ENCODE measurements around the gene NCOA6. TPM values are rescaled to one million over a fixed set of nuclear protein-coding genes. Genes with fewer than 3 reads are reported as not detected.

NCOA6 gene
- total and polyA plus RNA-seq, 7 experiments from 2014 or later = 4.6 to 31.9 (median 26.5) TPM

GRCh38 chr20:34704177-34705007 lies 121.1 kb downstream of the NCOA6 start, which contains the start of gene TP53INP2:
Gene TP53INP2, plus strand, starts transcription at chr20:34704344. Its CDS starts 4,396 bp downstream, at chr20:34708740.
- Histone ChIP-seq H3K4me1 (ENCODE audit: control insufficient read depth in 2 of 2, insufficient read depth in 2 of 2, low read length in 2 of 2) (peaks cover 6 to 7% of the 10 kb centered on the region in 2 donors), H3K36me3 (ENCODE audit: control insufficient read depth in 2 of 3, insufficient read depth in 3 of 3, low read length in 3 of 3) (no peaks in the 10 kb centered on the region), H3K27ac (ENCODE audit: low read depth, low read length) (peak within 1 kb of the TSS; percentile 94), H3K4me3 (ENCODE audit: low read length) (peak within 1 kb of the TSS; percentile 59), H3K27me3 (ENCODE audit: control insufficient read depth in 2 of 2, insufficient read depth in 2 of 2, low read length in 2 of 2) (no peaks in the 10 kb centered on the region), H3K9me3 (ENCODE audit: control insufficient read depth in 2 of 3, low read length in 3 of 3) (no peaks in the 10 kb centered on the region)
- H3K27ac Mint-ChIP-seq = peak within 1 kb of the TSS; percentile 79 to 100 (median 97)
- H3K4me1 Mint-ChIP-seq = peaks cover 15 to 39% (median 25%) of the 10 kb centered on the region in 7 donors
- peaks cover 0 to 1% (median 0%) of the 10 kb centered on the region in 5 donors for H3K36me3 Mint-ChIP-seq
- ATAC-seq (peak; percentile 78), DNase-seq (peak; percentile 82 to 93 (median 87))
- CTCF ChIA-PET = interaction anchor here (0.6 to 1.3 kb wide), 3 partner anchors 9 to 237 kb away, joined by 3 to 6 read pairs (median 4); no protein-coding TSS in a partner anchor
- H3K9me3 Mint-ChIP-seq = peaks cover 0 to 8% (median 0%) of the 10 kb centered on the region in 11 donors
- POLR2A ChIA-PET = interaction anchor here (0.9 to 2.5 kb wide), 4 partner anchors 27 to 401 kb away, joined by 3 to 14 read pairs (median 4); partner anchors contain the start of genes AHCY, ITCH and PIGU
- intact Hi-C loops (cut with micrococcal nuclease) = loop anchor here (1.0 to 10.0 kb wide), 9 partner anchors 27 to 710 kb away; partner anchors contain the start of genes NCOA6 (in 2 of the 2), PIGU (in 2 of the 2), AHCY (in 1 of the 2) and DYNLRB1 (in 1 of the 2)
- H3K27me3 Mint-ChIP-seq = peaks cover 0 to 25% (median 6%) of the 10 kb centered on the region in 5 donors
- H3K4me3 Mint-ChIP-seq = peak within 1 kb of the TSS; percentile 91 to 98 (median 94)

- Histone ChIP-seq H3K9me3 (ENCODE audit: control insufficient read depth in 2 of 3, low read length in 3 of 3) (no peaks in the 10 kb centered on the region), H3K4me1 (ENCODE audit: control insufficient read depth in 2 of 2, insufficient read depth in 2 of 2, low read length in 2 of 2) (peaks cover 6 to 7% of the 10 kb centered on the region in 2 donors), H3K36me3 (ENCODE audit: control insufficient read depth in 2 of 3, insufficient read depth in 3 of 3, low read length in 3 of 3) (no peaks in the 10 kb centered on the region), H3K27me3 (ENCODE audit: control insufficient read depth in 2 of 2, insufficient read depth in 2 of 2, low read length in 2 of 2) (no peaks in the 10 kb centered on the region), H3K27ac (ENCODE audit: low read depth, low read length) (peak overlapping the region; percentile 94), H3K4me3 (ENCODE audit: low read length) (peak overlapping the region; percentile 59)
- ATAC-seq = no peak
- peak in 8 of 9 donors; percentile 19 to 41 (median 32) for DNase-seq
- intact Hi-C loops (cut with micrococcal nuclease) = loop anchor here (1.0 to 10.0 kb wide), 7 partner anchors 26 to 709 kb away; partner anchors contain the start of genes NCOA6 (in 2 of the 2), PIGU (in 2 of the 2), AHCY (in 1 of the 2) and DYNLRB1 (in 1 of the 2)
- Mint-ChIP-seq H3K27ac (peak overlapping the region; percentile 58 to 100 (median 95)), H3K36me3 (peaks cover 0 to 1% (median 0%) of the 10 kb centered on the region in 5 donors), H3K27me3 (peaks cover 0 to 25% (median 6%) of the 10 kb centered on the region in 5 donors), H3K4me1 (peaks cover 14 to 37% (median 24%) of the 10 kb centered on the region in 7 donors), H3K9me3 (peaks cover 0 to 8% (median 0%) of the 10 kb centered on the region in 11 donors), H3K4me3 (peak overlapping the region; percentile 90 to 98 (median 94))
- POLR2A ChIA-PET = interaction anchor here (0.8 to 2.5 kb wide), 5 partner anchors 26 to 400 kb away, joined by 3 to 14 read pairs (median 3); partner anchors contain the start of genes AHCY, ITCH and PIGU
- CTCF ChIA-PET = interaction anchor here (0.5 to 1.3 kb wide), 3 partner anchors 10 to 218 kb away, joined by 3 read pairs; no protein-coding TSS in a partner anchor
These were observed 121.9 kb downstream of the NCOA6 start for GRCh38 chr20:34703424-34704176.

- H3K4me3 ChIP-seq (ENCODE audit: low read length) = peak overlapping the region; percentile 59
- H3K27ac Mint-ChIP-seq = peak overlapping the region; percentile 58 to 100 (median 95)
- CTCF ChIA-PET = interaction anchor here (0.5 to 1.3 kb wide), 3 partner anchors 11 to 218 kb away, joined by 3 read pairs; no protein-coding TSS in a partner anchor
- no peaks in the 10 kb centered on the region for H3K36me3 ChIP-seq (ENCODE audit: control insufficient read depth in 2 of 3, insufficient read depth in 3 of 3, low read length in 3 of 3)
- ATAC-seq (no peak), DNase-seq (no peak)
- H3K36me3 Mint-ChIP-seq = peaks cover 0 to 1% (median 0%) of the 10 kb centered on the region in 5 donors
- H3K4me3 Mint-ChIP-seq = peak overlapping the region; percentile 90 to 98 (median 94)
- POLR2A ChIA-PET = interaction anchor here (0.8 to 2.5 kb wide), 3 partner anchors 26 to 400 kb away, joined by 3 to 14 read pairs (median 5); partner anchors contain the start of genes AHCY and PIGU
- H3K4me1 ChIP-seq (ENCODE audit: control insufficient read depth in 2 of 2, insufficient read depth in 2 of 2, low read length in 2 of 2) = peaks cover 6 to 7% of the 10 kb centered on the region in 2 donors
- intact Hi-C loops (cut with micrococcal nuclease) = loop anchor here (10.0 kb wide), 2 partner anchors 122 to 708 kb away; partner anchors contain the start of genes NCOA6 (in 2 of the 2) and RALY (in 1 of the 2)
- no peaks in the 10 kb centered on the region for H3K27me3 ChIP-seq (ENCODE audit: control insufficient read depth in 2 of 2, insufficient read depth in 2 of 2, low read length in 2 of 2)
- peaks cover 0 to 6% (median 0%) of the 10 kb centered on the region in 11 donors for H3K9me3 Mint-ChIP-seq
- peaks cover 0 to 25% (median 6%) of the 10 kb centered on the region in 5 donors for H3K27me3 Mint-ChIP-seq
- no peak overlapping the region for H3K27ac ChIP-seq (ENCODE audit: low read depth, low read length)
- peaks cover 11 to 32% (median 20%) of the 10 kb centered on the region in 7 donors for H3K4me1 Mint-ChIP-seq
- H3K9me3 ChIP-seq (ENCODE audit: control insufficient read depth in 2 of 3, low read length in 3 of 3) = no peaks in the 10 kb centered on the region
These were observed 122.4 kb downstream of the NCOA6 start for GRCh38 chr20:34703061-34703423.

- Histone ChIP-seq H3K27me3 (ENCODE audit: control insufficient read depth in 2 of 2, insufficient read depth in 2 of 2, low read length in 2 of 2) (no peaks in the 10 kb centered on the region), H3K9me3 (ENCODE audit: control insufficient read depth in 2 of 3, low read length in 3 of 3) (no peaks in the 10 kb centered on the region), H3K4me1 (ENCODE audit: control insufficient read depth in 2 of 2, insufficient read depth in 2 of 2, low read length in 2 of 2) (peaks cover 6 to 7% of the 10 kb centered on the region in 2 donors), H3K4me3 (ENCODE audit: low read length) (no peak overlapping the region), H3K36me3 (ENCODE audit: control insufficient read depth in 2 of 3, insufficient read depth in 3 of 3, low read length in 3 of 3) (no peaks in the 10 kb centered on the region), H3K27ac (ENCODE audit: low read depth, low read length) (no peak overlapping the region)
- Mint-ChIP-seq H3K9me3 (peaks cover 0 to 5% (median 0%) of the 10 kb centered on the region in 11 donors), H3K27me3 (peaks cover 0 to 28% (median 6%) of the 10 kb centered on the region in 5 donors), H3K27ac (peak overlapping the region in 5 of 9 donors; percentile 17 to 69 (median 55)), H3K36me3 (peaks cover 0 to 1% (median 0%) of the 10 kb centered on the region in 5 donors), H3K4me3 (peak overlapping the region in 3 of 10 donors; percentile 29 to 65 (median 42)), H3K4me1 (peaks cover 9 to 27% (median 19%) of the 10 kb centered on the region in 7 donors)
- intact Hi-C loops (cut with micrococcal nuclease) = loop anchor here (10.0 kb wide), 2 partner anchors 123 to 707 kb away; partner anchors contain the start of genes NCOA6 (in 2 of the 2) and RALY (in 1 of the 2)
- CTCF ChIA-PET = no interaction called here
- no peak for ATAC-seq
- POLR2A ChIA-PET = no interaction called here
- no peak for DNase-seq
These were observed 123.9 kb downstream of the NCOA6 start for GRCh38 chr20:34701405-34702085.

GRCh38 chr20:34693414-34693813 lies 132.0 kb downstream of the NCOA6 start:
- H3K27me3 ChIP-seq (ENCODE audit: control insufficient read depth in 2 of 2, insufficient read depth in 2 of 2, low read length in 2 of 2) = no peaks in the 10 kb centered on the region
- H3K9me3 ChIP-seq (ENCODE audit: control insufficient read depth in 2 of 3, low read length in 3 of 3) = no peaks in the 10 kb centered on the region
- ChIA-PET POLR2A (no interaction called here), CTCF (no interaction called here)
- peaks cover 0 to 9% (median 0%) of the 10 kb centered on the region in 5 donors for H3K27me3 Mint-ChIP-seq
- H3K36me3 ChIP-seq (ENCODE audit: control insufficient read depth in 2 of 3, insufficient read depth in 3 of 3, low read length in 3 of 3) = no peaks in the 10 kb centered on the region
- H3K36me3 Mint-ChIP-seq = no peaks in the 10 kb centered on the region
- no peaks in the 10 kb centered on the region for H3K4me1 ChIP-seq (ENCODE audit: control insufficient read depth in 2 of 2, insufficient read depth in 2 of 2, low read length in 2 of 2)
- no peak for ATAC-seq
- no peak overlapping the region for H3K4me3 Mint-ChIP-seq
- no peak overlapping the region for H3K27ac Mint-ChIP-seq
- peaks cover 0 to 4% (median 0%) of the 10 kb centered on the region in 7 donors for H3K4me1 Mint-ChIP-seq
- DNase-seq = no peak
- intact Hi-C loops (cut with micrococcal nuclease) = no loop called here
- H3K9me3 Mint-ChIP-seq = no peaks in the 10 kb centered on the region
- H3K4me3 ChIP-seq (ENCODE audit: low read length) = no peak overlapping the region
- H3K27ac ChIP-seq (ENCODE audit: low read depth, low read length) = no peak overlapping the region

Data from naive thymus-derived CD4-positive, alpha-beta T cell (primary cell).